ENCODE results near the gene CACNG5.

CACNG5 gene

GRCh38 chr17:66834426-66834918, 445 bp upstream of the CACNG5 start:
- H3K4me1 Mint-ChIP-seq (ENCODE audit: low read depth): no peaks in the 10 kb centered on the region
- H3K9me3 Mint-ChIP-seq (ENCODE audit: low read depth): no peaks in the 10 kb centered on the region
- H3K27ac Mint-ChIP-seq: no peak overlapping the region
- H3K27me3 Mint-ChIP-seq: peaks cover 51% of the 10 kb centered on the region
- no peak overlapping the region for H3K4me3 Mint-ChIP-seq
- H3K36me3 Mint-ChIP-seq: no peaks in the 10 kb centered on the region

GRCh38 chr17:66835476-66835875, 559 bp downstream of the CACNG5 start:
- Mint-ChIP-seq H3K27me3 (peaks cover 43% of the 10 kb centered on the region), H3K9me3 (ENCODE audit: low read depth) (no peaks in the 10 kb centered on the region), H3K4me1 (ENCODE audit: low read depth) (no peaks in the 10 kb centered on the region), H3K27ac (no peak overlapping the region), H3K4me3 (no peak overlapping the region), H3K36me3 (no peaks in the 10 kb centered on the region)

- H3K27me3 Mint-ChIP-seq: peaks cover 39% of the 10 kb centered on the region
- no peak overlapping the region for H3K4me3 Mint-ChIP-seq
- H3K9me3 Mint-ChIP-seq (ENCODE audit: low read depth): no peaks in the 10 kb centered on the region
- no peaks in the 10 kb centered on the region for H3K36me3 Mint-ChIP-seq
- no peak overlapping the region for H3K27ac Mint-ChIP-seq
- no peaks in the 10 kb centered on the region for H3K4me1 Mint-ChIP-seq (ENCODE audit: low read depth)
Measured at GRCh38 chr17:66836063-66837005, 1.4 kb downstream of the CACNG5 start.

- peaks cover 32% of the 10 kb centered on the region for H3K27me3 Mint-ChIP-seq
- H3K36me3 Mint-ChIP-seq: no peaks in the 10 kb centered on the region
- H3K27ac Mint-ChIP-seq: no peak overlapping the region
- H3K4me1 Mint-ChIP-seq (ENCODE audit: low read depth): no peaks in the 10 kb centered on the region
- H3K9me3 Mint-ChIP-seq (ENCODE audit: low read depth): no peaks in the 10 kb centered on the region
- no peak overlapping the region for H3K4me3 Mint-ChIP-seq
Measured at GRCh38 chr17:66837226-66837625, 2.3 kb downstream of the CACNG5 start.

- H3K4me3 Mint-ChIP-seq: no peak overlapping the region
- no peaks in the 10 kb centered on the region for H3K4me1 Mint-ChIP-seq (ENCODE audit: low read depth)
- no peaks in the 10 kb centered on the region for H3K36me3 Mint-ChIP-seq
- H3K27me3 Mint-ChIP-seq: peaks cover 26% of the 10 kb centered on the region
- H3K9me3 Mint-ChIP-seq (ENCODE audit: low read depth): no peaks in the 10 kb centered on the region
- H3K27ac Mint-ChIP-seq: no peak overlapping the region
Measured at GRCh38 chr17:66837885-66838665, 3.2 kb downstream of the CACNG5 start.

- no peaks in the 10 kb centered on the region for H3K9me3 Mint-ChIP-seq (ENCODE audit: low read depth)
- H3K4me1 Mint-ChIP-seq (ENCODE audit: low read depth): no peaks in the 10 kb centered on the region
Measured at GRCh38 chr17:66839616-66840015, 4.7 kb downstream of the CACNG5 start.

GRCh38 chr17:66840061-66840460, 5.1 kb downstream of the CACNG5 start:
- peaks cover 20% of the 10 kb centered on the region for H3K27me3 Mint-ChIP-seq
- H3K27ac Mint-ChIP-seq: no peak overlapping the region
- no peaks in the 10 kb centered on the region for H3K36me3 Mint-ChIP-seq
- no peak overlapping the region for H3K4me3 Mint-ChIP-seq
- no peaks in the 10 kb centered on the region for H3K9me3 Mint-ChIP-seq (ENCODE audit: low read depth)
- no peaks in the 10 kb centered on the region for H3K4me1 Mint-ChIP-seq (ENCODE audit: low read depth)

More at GRCh38 chr17:66839616-66840015, 4.7 kb downstream of the CACNG5 start:
- no peak overlapping the region for H3K4me3 Mint-ChIP-seq
- H3K27ac Mint-ChIP-seq: no peak overlapping the region
- peaks cover 19% of the 10 kb centered on the region for H3K27me3 Mint-ChIP-seq
- no peaks in the 10 kb centered on the region for H3K36me3 Mint-ChIP-seq

- H3K27ac Mint-ChIP-seq: no peak overlapping the region
- H3K36me3 Mint-ChIP-seq: peaks cover 3% of the 10 kb centered on the region
- no peak overlapping the region for H3K4me3 Mint-ChIP-seq
- H3K27me3 Mint-ChIP-seq: peaks cover 22% of the 10 kb centered on the region
- H3K9me3 Mint-ChIP-seq (ENCODE audit: low read depth): peaks cover 5% of the 10 kb centered on the region
- no peaks in the 10 kb centered on the region for H3K4me1 Mint-ChIP-seq (ENCODE audit: low read depth)
Measured at GRCh38 chr17:66841328-66841727, 6.4 kb downstream of the CACNG5 start.

- H3K27me3 Mint-ChIP-seq: peaks cover 20% of the 10 kb centered on the region
- H3K4me1 Mint-ChIP-seq (ENCODE audit: low read depth): no peaks in the 10 kb centered on the region
- H3K27ac Mint-ChIP-seq: no peak overlapping the region
- peaks cover 9% of the 10 kb centered on the region for H3K9me3 Mint-ChIP-seq (ENCODE audit: low read depth)
- H3K36me3 Mint-ChIP-seq: peaks cover 3% of the 10 kb centered on the region
- no peak overlapping the region for H3K4me3 Mint-ChIP-seq
Measured at GRCh38 chr17:66841744-66842143, 6.8 kb downstream of the CACNG5 start.

GRCh38 chr17:66842505-66842904, 7.6 kb downstream of the CACNG5 start:
- Mint-ChIP-seq H3K4me1 (ENCODE audit: low read depth) (no peaks in the 10 kb centered on the region), H3K27ac (no peak overlapping the region), H3K9me3 (ENCODE audit: low read depth) (peaks cover 10% of the 10 kb centered on the region), H3K36me3 (peaks cover 3% of the 10 kb centered on the region), H3K27me3 (peaks cover 19% of the 10 kb centered on the region), H3K4me3 (no peak overlapping the region)

- H3K27ac Mint-ChIP-seq: no peak overlapping the region
- peaks cover 3% of the 10 kb centered on the region for H3K36me3 Mint-ChIP-seq
- peaks cover 10% of the 10 kb centered on the region for H3K9me3 Mint-ChIP-seq (ENCODE audit: low read depth)
Measured at GRCh38 chr17:66842959-66843358, 8.0 kb downstream of the CACNG5 start.

GRCh38 chr17:66843627-66844026, 8.7 kb downstream of the CACNG5 start:
- Mint-ChIP-seq H3K27ac (no peak overlapping the region), H3K4me1 (ENCODE audit: low read depth) (no peaks in the 10 kb centered on the region), H3K9me3 (ENCODE audit: low read depth) (peaks cover 10% of the 10 kb centered on the region), H3K36me3 (peaks cover 3% of the 10 kb centered on the region), H3K4me3 (no peak overlapping the region), H3K27me3 (peaks cover 18% of the 10 kb centered on the region)

More at GRCh38 chr17:66842959-66843358, 8.0 kb downstream of the CACNG5 start:
- Mint-ChIP-seq H3K4me3 (no peak overlapping the region), H3K4me1 (ENCODE audit: low read depth) (no peaks in the 10 kb centered on the region), H3K27me3 (peaks cover 19% of the 10 kb centered on the region)

GRCh38 chr17:66847704-66848103, 12.8 kb downstream of the CACNG5 start:
- Mint-ChIP-seq H3K9me3 (ENCODE audit: low read depth) (peaks cover 10% of the 10 kb centered on the region), H3K36me3 (peaks cover 3% of the 10 kb centered on the region), H3K27me3 (peaks cover 14% of the 10 kb centered on the region), H3K4me1 (ENCODE audit: low read depth) (no peaks in the 10 kb centered on the region), H3K27ac (no peak overlapping the region), H3K4me3 (no peak overlapping the region)

GRCh38 chr17:66848496-66848895, 13.6 kb downstream of the CACNG5 start:
- H3K4me1 Mint-ChIP-seq (ENCODE audit: low read depth): no peaks in the 10 kb centered on the region
- H3K27me3 Mint-ChIP-seq: peaks cover 14% of the 10 kb centered on the region
- peaks cover 10% of the 10 kb centered on the region for H3K9me3 Mint-ChIP-seq (ENCODE audit: low read depth)
- H3K27ac Mint-ChIP-seq: no peak overlapping the region
- H3K4me3 Mint-ChIP-seq: no peak overlapping the region
- H3K36me3 Mint-ChIP-seq: peaks cover 3% of the 10 kb centered on the region
